Jurkat, Clone E6-1 (cell line): ENCODE data around the gene INSIG1.

Source experiments
- DNase-seq: peaks from one replicate; pipeline ENCODE4 v3.0.0-alpha.2; 2011; ENCODE audit warnings: low read depth, low spot score
- H3K4me3 ChIP-seq: 2 replicates; pipeline ENCODE4 v1.5.1; 2011; ENCODE audit warnings: mild to moderate bottlenecking, low read length, control low read depth, moderate library complexity

The INSIG1 gene

GRCh38 chr7:155263581-155264143 lies 34.0 kb upstream of the INSIG1 start:
- no peak overlapping the region for H3K4me3 ChIP-seq
- DNase-seq, result no peak

GRCh38 chr7:155265144-155265543 lies 32.5 kb upstream of the INSIG1 start:
- no peak for DNase-seq
- H3K4me3 ChIP-seq, result no peak overlapping the region

DNA sequence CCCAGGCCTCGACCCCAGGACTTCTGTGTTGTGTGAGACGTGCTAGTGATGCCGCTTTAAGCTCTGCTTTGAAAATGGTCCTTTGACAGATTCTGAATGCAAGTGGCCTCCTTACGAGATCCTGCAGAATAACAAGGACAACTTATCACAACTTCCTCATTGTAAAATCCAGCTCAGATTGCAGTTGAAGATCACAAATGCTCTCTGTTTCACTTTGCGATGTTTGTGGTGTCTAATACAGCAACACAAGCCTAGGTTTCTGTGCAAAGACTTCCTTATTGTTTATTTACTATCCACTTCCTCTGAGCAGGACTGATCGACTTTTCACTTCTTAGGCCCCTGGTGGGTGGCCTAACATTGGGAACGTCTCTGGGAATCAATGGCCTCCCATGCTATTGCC lies 31.7 kb upstream of the INSIG1 start:
- no peak for DNase-seq
- H3K4me3 ChIP-seq, result no peak overlapping the region

DNA sequence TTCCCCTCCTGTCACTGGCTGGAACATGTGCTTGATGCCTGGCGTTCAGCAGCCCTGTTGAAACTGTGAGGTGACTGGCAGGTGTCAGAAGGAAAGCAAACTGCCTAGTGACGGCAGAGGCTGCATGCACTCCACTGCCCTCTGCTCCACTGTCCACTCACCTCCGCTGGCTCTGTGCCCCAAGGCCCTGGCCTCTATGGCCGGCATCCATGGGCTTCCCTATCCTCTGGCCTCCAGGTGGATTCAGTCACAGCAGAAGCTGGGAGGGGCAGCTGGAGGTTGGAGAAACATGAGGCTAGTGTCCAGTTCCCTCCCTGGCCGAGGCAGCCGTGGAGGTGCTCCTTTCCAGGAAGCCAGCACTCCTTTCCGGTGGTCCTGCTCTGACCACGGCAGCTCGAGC lies 31.2 kb upstream of the INSIG1 start:
- no peak overlapping the region for H3K4me3 ChIP-seq
- DNase-seq, result no peak

GRCh38 chr7:155267023-155267422 lies 30.7 kb upstream of the INSIG1 start:
- H3K4me3 ChIP-seq, result no peak overlapping the region
- DNase-seq, result no peak

GRCh38 chr7:155267436-155267835 lies 30.2 kb upstream of the INSIG1 start:
- no peak for DNase-seq
- no peak overlapping the region for H3K4me3 ChIP-seq

- DNase-seq, result no peak
- no peak overlapping the region for H3K4me3 ChIP-seq
Measured at GRCh38 chr7:155268211-155268610, 29.5 kb upstream of the INSIG1 start.

GRCh38 chr7:155268921-155269650 lies 28.6 kb upstream of the INSIG1 start:
- peak; percentile 63 for DNase-seq
- H3K4me3 ChIP-seq, result no peak overlapping the region

DNA sequence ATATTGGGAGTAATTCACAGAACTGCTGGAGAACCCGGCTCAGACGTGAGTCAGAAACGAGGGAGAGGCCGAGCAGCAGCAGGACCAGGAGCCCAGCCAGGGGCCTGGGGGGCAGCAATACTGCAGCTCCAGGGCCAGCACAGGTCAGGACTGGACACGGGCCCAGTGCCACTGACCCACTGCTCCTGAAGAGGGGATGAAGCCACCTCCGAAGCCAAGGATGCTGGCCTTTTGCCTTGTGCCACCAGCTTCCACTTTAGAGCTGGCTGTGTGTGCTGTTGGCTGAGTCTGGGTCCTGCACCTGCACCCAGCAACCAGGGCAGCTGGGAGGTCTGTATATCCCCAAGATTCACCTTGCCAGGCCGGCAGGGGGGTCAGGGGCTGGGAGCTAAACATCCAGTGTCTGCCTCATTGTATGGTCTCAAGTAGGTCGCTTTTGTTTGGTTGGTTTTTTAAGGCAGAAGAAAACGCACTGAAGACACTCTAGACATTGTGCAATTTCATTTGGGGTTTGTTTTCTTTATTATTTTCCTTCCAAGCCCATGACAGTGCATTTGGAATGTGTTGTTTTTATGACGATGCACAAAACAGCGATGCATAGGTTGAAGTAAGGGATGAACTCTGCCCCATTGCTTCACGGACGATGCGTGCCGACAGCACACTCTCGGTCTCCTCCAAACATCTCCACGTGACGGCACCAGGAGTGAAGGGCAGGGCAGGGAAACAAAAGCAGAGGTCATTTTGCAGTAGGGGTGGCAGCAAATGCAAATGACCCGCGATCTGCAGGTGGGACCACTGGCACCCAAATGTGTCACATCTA lies 27.7 kb upstream of the INSIG1 start:
- DNase-seq, result no peak
- no peak overlapping the region for H3K4me3 ChIP-seq

DNA sequence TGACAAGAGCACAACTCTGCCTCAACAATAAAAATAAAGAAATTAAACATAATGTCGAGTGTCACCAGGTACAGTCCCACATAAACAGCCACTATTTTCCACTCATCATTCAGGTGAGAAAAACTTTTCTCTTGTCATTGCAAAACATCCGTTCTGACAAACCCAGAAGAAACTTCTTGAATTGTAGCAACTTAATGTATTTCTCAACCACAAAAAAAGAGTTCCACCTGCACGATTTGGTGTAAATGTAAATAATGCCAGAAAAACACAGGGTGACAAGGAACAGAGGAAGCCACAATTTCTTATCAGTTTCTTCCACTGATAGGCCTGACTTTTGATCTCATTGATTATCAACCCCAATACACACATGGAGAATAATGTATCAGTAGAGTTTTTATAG lies 26.8 kb upstream of the INSIG1 start:
- DNase-seq, result peak; percentile 94
- H3K4me3 ChIP-seq, result no peak overlapping the region

DNA sequence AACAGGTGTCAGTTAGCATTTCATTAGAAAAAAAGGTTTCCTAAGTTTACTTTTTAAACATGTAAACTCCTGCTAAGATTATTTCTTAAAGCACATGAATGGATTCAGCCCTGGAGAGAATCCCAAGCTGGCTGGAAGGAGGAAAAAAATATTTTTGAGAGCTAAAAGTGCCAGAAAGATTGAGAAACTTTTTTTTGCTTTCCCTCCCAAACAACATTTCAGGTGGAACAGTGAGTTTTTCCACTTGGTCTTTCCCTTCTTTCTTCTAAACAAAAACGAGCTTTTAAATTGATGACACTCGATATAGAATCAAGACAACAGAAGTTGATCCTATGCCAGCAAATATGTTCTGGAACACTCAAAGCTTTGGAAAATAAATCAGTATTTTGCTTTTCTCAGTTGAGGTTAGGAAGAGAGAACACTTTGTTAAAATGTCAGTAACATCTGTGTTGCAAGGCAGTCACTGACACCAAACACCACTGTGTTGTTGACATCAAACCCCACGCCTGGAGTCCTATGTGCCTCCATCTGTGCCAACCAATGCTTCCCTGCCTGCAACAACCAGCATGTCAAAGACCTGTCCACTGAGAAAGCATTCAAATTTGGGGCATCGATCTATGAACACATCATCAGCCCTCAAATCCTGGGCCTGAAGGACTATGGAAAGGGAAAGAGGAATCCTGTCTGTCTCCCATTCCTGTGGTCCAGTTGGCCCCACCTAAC lies 22.9 kb upstream of the INSIG1 start:
- H3K4me3 ChIP-seq, result no peak overlapping the region
- no peak for DNase-seq

DNA sequence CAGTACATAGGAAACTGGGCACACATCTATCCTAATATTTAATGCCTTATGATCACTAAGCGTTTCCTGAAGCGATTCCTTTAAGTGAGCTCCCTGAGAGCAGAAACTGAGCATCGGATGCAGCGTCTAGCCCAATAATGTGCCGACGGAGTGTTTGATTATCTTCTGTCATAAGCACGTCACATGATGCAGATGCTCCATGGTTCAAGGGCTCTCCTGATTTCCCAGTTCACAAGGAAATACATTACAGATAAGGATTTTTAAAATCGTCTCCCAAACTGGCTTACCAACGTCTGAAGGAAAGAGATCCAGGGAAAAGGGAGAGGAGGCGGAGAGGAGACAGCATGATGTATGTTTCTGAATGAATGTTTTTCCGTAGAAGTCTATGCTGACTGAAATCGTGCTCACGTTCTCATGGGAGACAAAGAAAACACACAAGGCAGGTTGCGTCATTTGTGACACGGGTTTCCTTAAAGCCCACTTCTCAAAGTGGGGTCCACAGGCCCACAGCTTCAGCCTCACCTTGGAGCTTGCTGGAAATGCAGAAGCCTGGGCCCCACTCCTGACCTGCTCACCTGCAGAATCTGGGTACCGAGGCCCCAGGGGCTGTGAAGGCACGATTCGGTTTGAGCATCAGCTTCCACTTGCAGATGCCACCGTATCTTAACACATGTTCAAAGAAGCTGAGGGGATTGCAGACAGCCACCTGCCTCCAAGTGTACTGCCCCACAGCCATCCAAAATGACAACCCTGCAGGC lies 21.5 kb upstream of the INSIG1 start:
- DNase-seq, result no peak
- H3K4me3 ChIP-seq, result no peak overlapping the region

GRCh38 chr7:155276800-155277375 lies 20.8 kb upstream of the INSIG1 start:
- DNase-seq, result no peak
- H3K4me3 ChIP-seq, result no peak overlapping the region

- DNase-seq, result no peak
- H3K4me3 ChIP-seq, result no peak overlapping the region
Measured at GRCh38 chr7:155277385-155277994, 20.2 kb upstream of the INSIG1 start.

- DNase-seq, result no peak
- H3K4me3 ChIP-seq, result no peak overlapping the region
Measured at GRCh38 chr7:155278921-155279320, 18.8 kb upstream of the INSIG1 start.

DNA sequence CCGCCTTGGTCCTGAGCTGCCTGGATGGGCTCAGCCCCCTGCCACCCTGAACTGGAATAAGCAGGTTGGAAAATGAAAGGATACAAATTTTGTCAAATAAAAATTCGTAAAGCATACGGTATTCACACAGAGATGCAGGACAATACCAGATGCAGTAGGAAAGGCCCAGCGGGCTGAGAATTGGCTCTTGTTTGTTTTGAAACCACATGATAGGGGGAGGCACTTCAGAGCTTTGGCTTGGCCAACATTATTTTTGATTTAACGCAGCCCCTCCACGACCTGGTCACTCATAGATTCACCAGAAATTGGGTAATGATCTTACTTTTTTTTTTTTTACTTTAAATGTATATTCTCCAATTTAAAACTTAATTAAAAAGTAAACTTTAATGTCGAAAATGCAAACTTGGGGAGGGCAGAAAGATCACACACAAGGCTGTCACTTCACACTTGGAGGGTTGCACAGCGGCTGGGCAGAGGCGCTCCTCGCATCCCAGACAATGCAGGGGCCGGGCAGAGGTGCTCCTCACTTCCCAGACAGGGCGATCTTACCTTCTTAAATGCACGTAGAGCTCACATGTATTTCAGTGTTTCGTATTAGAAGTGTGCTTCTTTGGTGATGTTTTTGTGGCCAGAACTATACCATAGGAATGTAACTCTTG lies 17.8 kb upstream of the INSIG1 start:
- no peak overlapping the region for H3K4me3 ChIP-seq

DNA sequence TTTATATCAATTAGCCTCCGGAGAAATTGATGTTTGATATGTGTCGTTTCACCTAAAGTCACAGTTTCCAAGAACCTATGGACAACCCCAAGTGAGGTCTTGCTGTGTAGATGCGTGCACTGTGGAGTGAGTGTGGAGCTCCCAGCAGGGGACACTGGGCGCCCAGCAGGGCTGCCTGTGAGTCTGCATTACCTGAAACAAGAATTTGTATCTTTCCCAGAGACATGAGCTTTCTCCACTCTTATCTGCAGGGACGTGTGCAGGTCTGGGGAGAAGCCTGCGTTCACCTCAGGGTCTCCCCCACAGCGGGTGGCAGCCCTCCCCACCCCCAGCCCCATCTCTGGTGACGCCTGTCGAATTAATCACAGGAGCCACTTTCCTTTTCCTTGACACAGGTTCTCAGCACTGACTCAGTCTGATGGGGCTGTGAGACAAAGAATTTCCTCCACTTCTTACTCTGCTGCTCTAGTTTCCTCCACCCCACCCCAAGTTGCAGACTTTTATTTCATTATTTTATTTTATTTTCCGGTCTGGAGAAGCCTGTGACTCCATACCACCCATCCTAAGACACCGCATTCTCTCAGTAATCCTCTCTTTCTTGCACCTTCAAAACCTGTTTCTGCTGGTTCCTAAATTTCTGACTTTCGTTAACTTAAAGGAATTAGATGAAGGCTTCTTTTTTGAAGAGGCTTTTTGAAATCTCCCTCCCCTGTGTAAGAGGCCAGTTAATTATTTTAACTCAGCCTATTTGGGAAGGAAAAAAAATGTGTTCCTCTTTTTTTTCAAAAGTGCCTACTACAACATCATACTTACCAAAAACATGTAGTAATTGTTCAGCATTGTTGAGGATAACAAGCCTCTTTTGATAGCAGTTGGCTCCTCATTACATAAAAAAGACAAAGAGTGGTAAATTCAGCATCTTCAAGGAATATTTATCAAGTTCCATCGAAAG lies 17.0 kb upstream of the INSIG1 start:
- no peak overlapping the region for H3K4me3 ChIP-seq
- no peak for DNase-seq

More for the DNA sequence above, 17.8 kb upstream of the INSIG1 start:
- no peak for DNase-seq
